ENCODE measurements around the gene PRDM16. TPM values are rescaled to one million over a fixed set of nuclear protein-coding genes. Genes with fewer than 3 reads are reported as not detected.

The PRDM16 gene
- total RNA-seq, 1 experiment from 2014 or later, result 0.17 TPM

DNA sequence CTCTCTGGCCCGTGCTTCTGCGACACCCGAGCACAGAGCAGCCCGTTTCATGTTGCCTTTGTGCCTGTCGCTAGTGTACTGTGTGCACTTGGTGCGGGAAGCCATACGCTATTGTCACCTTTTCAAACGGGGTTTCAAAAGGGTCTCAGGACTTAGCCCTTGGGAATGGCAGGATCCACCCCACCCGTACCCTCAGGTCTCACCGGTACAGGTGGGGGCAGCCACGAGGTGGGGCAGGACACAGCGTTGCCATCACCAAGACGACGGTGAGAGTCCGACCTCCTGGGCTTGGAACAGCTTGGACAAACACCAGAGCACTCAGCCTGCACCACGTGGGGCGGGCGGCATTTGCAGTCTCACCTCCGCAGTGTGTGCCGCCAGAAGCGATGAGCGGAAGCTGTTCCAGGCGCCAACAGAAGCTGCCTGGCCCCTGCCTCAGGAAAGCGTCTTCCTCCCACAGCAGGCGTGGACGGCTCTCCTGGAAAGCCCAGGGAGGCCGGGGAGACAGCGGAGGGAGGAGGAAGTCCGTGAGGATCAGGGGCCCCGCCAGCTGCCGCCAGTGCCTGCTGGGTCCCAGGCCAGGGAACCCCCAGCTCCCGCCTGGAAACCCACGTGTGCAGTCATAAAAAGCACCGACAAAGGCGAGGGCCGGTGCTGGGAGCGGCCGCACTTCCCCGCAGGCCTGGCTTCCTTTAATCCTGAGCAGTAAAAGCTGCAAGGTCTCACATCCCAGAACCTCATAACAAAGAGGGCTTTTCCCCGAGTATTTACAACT lies 254.2 kb downstream of the PRDM16 start:
- Mint-ChIP-seq H3K27me3 (ENCODE audit: low read depth) (no peaks in the 10 kb centered on the region; the same call in 1 of the 2 replicates), H3K9me3 (no peaks in the 10 kb centered on the region), H3K4me1 (peaks cover 3 to 10% of the 10 kb centered on the region in 2 experiments; a peak in 3 of 4 replicates), H3K36me3 (ENCODE audit: insufficient read depth in 1 of 3, low read depth in 3 of 3) (no peaks in the 10 kb centered on the region), H3K27ac (no peak overlapping the region), H3K4me3 (no peak overlapping the region)
- Histone ChIP-seq H3K4me1 (ENCODE audit: insufficient read depth, low read length) (no peaks in the 10 kb centered on the region), H3K79me1 (ENCODE audit: insufficient read depth, low read depth, low read length, poor library complexity, severe bottlenecking) (no peaks in the 10 kb centered on the region), H3K4me2 (ENCODE audit: insufficient read depth, insufficient read length, low read length) (no peak overlapping the region), H2BK15ac (ENCODE audit: low read depth, low read length) (no peak overlapping the region), H3K18ac (ENCODE audit: insufficient read length, low read depth, low read length) (no peak overlapping the region), H3K23me2 (ENCODE audit: insufficient read length, low read depth, low read length, poor library complexity, severe bottlenecking) (no peaks in the 10 kb centered on the region), H4K8ac (replicated peaks; ENCODE audit: insufficient read length, low read depth, low read length) (no peak overlapping the region), H3K9me3 (ENCODE audit: control insufficient read depth, low read depth, low read length) (no peaks in the 10 kb centered on the region), H3K27me3 (ENCODE audit: insufficient read depth, low read length) (no peaks in the 10 kb centered on the region), H3K23ac (ENCODE audit: insufficient read length, low read depth, low read length) (no peak overlapping the region), H3K9ac (ENCODE audit: extremely low read depth, insufficient read length, low read length) (no peak overlapping the region), H2BK20ac (ENCODE audit: low read depth, low read length, poor library complexity, severe bottlenecking) (no peak overlapping the region), H3K56ac (ENCODE audit: insufficient read length, low read depth, low read length) (no peak overlapping the region), H3T11ph (ENCODE audit: low read length) (no peak overlapping the region), H3K14ac (ENCODE audit: insufficient read depth, low read length) (peak overlapping the region; percentile 44; the same call in 1 of the 2 replicates), H4K20me1 (ENCODE audit: control insufficient read depth, insufficient read depth, insufficient read length) (no peaks in the 10 kb centered on the region), H2BK5ac (ENCODE audit: insufficient read length, low read length) (no peak overlapping the region), H2BK120ac (ENCODE audit: low read depth, low read length, poor library complexity, severe bottlenecking) (no peak overlapping the region), H4K91ac (ENCODE audit: insufficient read length, low read depth, low read length) (no peak overlapping the region), H2AFZ (ENCODE audit: low read length) (no peak overlapping the region), H3K79me2 (ENCODE audit: insufficient read depth, low read length) (no peaks in the 10 kb centered on the region), H3K27ac (ENCODE audit: insufficient read length, low read depth, low read length) (no peak overlapping the region), H2BK12ac (ENCODE audit: insufficient read length, low read depth, low read length) (no peak overlapping the region), H3K4ac (ENCODE audit: low read depth, low read length) (no peak overlapping the region), H2AK5ac (ENCODE audit: insufficient read length, low read length) (no peak overlapping the region), H4K5ac (ENCODE audit: insufficient read length, low read depth, low read length) (no peak overlapping the region)
- no CpG with 5 or more reads among the region's 40 CpGs for WGBS (ENCODE audit: extremely low coverage, insufficient read length, low lambda C conversion rate)
- TF ChIP-seq, protein P1, sequence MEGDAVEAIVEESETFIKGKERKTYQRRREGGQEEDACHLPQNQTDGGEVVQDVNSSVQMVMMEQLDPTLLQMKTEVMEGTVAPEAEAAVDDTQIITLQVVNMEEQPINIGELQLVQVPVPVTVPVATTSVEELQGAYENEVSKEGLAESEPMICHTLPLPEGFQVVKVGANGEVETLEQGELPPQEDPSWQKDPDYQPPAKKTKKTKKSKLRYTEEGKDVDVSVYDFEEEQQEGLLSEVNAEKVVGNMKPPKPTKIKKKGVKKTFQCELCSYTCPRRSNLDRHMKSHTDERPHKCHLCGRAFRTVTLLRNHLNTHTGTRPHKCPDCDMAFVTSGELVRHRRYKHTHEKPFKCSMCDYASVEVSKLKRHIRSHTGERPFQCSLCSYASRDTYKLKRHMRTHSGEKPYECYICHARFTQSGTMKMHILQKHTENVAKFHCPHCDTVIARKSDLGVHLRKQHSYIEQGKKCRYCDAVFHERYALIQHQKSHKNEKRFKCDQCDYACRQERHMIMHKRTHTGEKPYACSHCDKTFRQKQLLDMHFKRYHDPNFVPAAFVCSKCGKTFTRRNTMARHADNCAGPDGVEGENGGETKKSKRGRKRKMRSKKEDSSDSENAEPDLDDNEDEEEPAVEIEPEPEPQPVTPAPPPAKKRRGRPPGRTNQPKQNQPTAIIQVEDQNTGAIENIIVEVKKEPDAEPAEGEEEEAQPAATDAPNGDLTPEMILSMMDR (conservative IDR thresholded peaks at IDR 0.05), result no peak
- DNase-seq, result no peak

Measured in H9 (cell line).